HCT116 (cell line): ENCODE data around the gene CKM. TPM values are rescaled to one million over a fixed set of nuclear protein-coding genes. Genes with fewer than 3 reads are reported as not detected.

Source experiments
- ATAC-seq: fragments of 200-7000 bp; cut with Tn5 transposase; 2 replicates; pipeline ENCODE4 v1.9.1; 2020; ENCODE audit warnings: mild to moderate bottlenecking, moderate library complexity
- BruUV-seq: library from RNA; stranded (reverse); fragments of 400-500 nt; replicated peaks from 2 replicates; lab custom pipeline; 2021; lab: Mats Ljungman, UMichigan
- CTCF ChIA-PET: fragments of 300-600 bp; sonication (Branson Sonifier 250); formaldehyde crosslinking; loops from one replicate; lab custom pipeline; 2021; ENCODE audit warnings: antibody characterized with exemption; lab: Charles Lee
- POLR2A ChIA-PET: fragments of 300-600, 350-600 bp; sonication (Branson Sonifier 250); formaldehyde crosslinking; loops from one replicate; lab custom pipeline; 2021; ENCODE audit warnings: antibody characterized with exemption; lab: Charles Lee
- RAD21 ChIA-PET, 2 experiments: fragments of 300-600 bp; sonication (Branson Sonifier 250); formaldehyde crosslinking; loops; one replicate each; lab custom pipeline; 2023; ENCODE audit warnings: low total read pairs in 2 of 2; ENCODE audit not compliant: uncharacterized antibody in 2 of 2, unreplicated experiment in 2 of 2, low non-redundant PET in 1 of 2; lab: Charles Lee
- DNase-seq: peaks from one replicate; pipeline ENCODE4 v3.0.0-alpha.2; 2010; ENCODE audit warnings: low read depth, low spot score
- H2AFZ ChIP-seq: fragments of 200-600 bp; shearing (Covaris generic), sonication (generic); 2 replicates; pipeline ENCODE4 v1.6.1; 2017; ENCODE audit warnings: low read depth, mixed run types, mixed read lengths, antibody characterized with exemption, low read length; ENCODE audit not compliant: poor library complexity, severe bottlenecking
- H3K27ac ChIP-seq: 2 replicates; pipeline ENCODE4 v1.5.1; 2012; ENCODE audit warnings: low read depth, low read length
- H3K27me3 ChIP-seq: fragments of 200-600 bp; sonication (generic); 2 replicates; pipeline ENCODE4 v1.6.1; 2016; ENCODE audit warnings: mixed run types, low read length, mixed read lengths; ENCODE audit not compliant: insufficient read depth
- H3K36me3 ChIP-seq, 2 experiments: fragments of 200-500 bp in 1 of 2; fragments of 200-600 bp in 1 of 2; sonication (Bioruptor generic) in 1 of 2; sonication (generic) in 1 of 2; 2 replicates each; pipeline versions ENCODE4 v1.5.1 to v1.6.1; 2014 to 2016; ENCODE audit warnings: low read length in 2 of 2, inconsistent platforms in 1 of 2, mixed read lengths in 1 of 2, mixed run types in 1 of 2; ENCODE audit not compliant: insufficient read depth in 2 of 2, control insufficient read depth in 1 of 2
- H3K4me1 ChIP-seq, 2 experiments: fragments of 200-600 bp in 1 of 2; sonication (generic) in 1 of 2; 2 replicates each; pipeline versions ENCODE4 v1.5.1 to v1.6.1; 2012 to 2017; ENCODE audit warnings: low read length in 2 of 2, inconsistent platforms in 1 of 2, mild to moderate bottlenecking in 1 of 2, mixed read lengths in 1 of 2, mixed run types in 1 of 2, moderate library complexity in 1 of 2; ENCODE audit not compliant: insufficient read depth in 2 of 2, control insufficient read depth in 1 of 2
- H3K4me2 ChIP-seq: fragments of 200-600 bp; sonication (generic); 2 replicates; pipeline ENCODE4 v1.6.1; 2017; ENCODE audit warnings: mixed run types, low read length, mixed read lengths
- H3K4me3 ChIP-seq, 2 experiments: fragments of 200-600 bp in 1 of 2; sonication (generic) in 1 of 2; replicated peaks in 1 of 2; 2 replicates each; pipeline ENCODE4 v1.5.1; 2011 to 2016; ENCODE audit warnings: low read length in 2 of 2, control low read depth in 1 of 2, low read depth in 1 of 2, mild to moderate bottlenecking in 1 of 2, mixed read lengths in 1 of 2, mixed run types in 1 of 2
- H3K79me2 ChIP-seq: fragments of 200-600 bp; sonication (generic); 2 replicates; pipeline ENCODE4 v1.6.1; 2017; ENCODE audit warnings: mild to moderate bottlenecking, mixed run types, low read length, moderate library complexity, mixed read lengths; ENCODE audit not compliant: insufficient read depth
- H3K9ac ChIP-seq: fragments of 200-600 bp; sonication (generic); 2 replicates; pipeline ENCODE4 v1.6.1; 2016; ENCODE audit warnings: low read length, mixed read lengths
- H3K9me2 ChIP-seq: fragments of 200-600 bp; sonication (generic), shearing (Covaris generic); 2 replicates; pipeline ENCODE4 v1.6.1; 2017; ENCODE audit warnings: mixed run types, mild to moderate bottlenecking, moderate library complexity; ENCODE audit not compliant: insufficient read depth
- H3K9me3 ChIP-seq, 2 experiments: fragments of 200-500 bp in 1 of 2; fragments of 200-600 bp in 1 of 2; sonication (Bioruptor generic) in 1 of 2; sonication (generic) in 1 of 2; 2 replicates each; pipeline ENCODE4 v1.6.1; 2014 to 2017; ENCODE audit warnings: low read length in 2 of 2, mixed read lengths in 2 of 2, inconsistent platforms in 1 of 2, low read depth in 1 of 2, mild to moderate bottlenecking in 1 of 2, mixed run types in 1 of 2, moderate library complexity in 1 of 2; ENCODE audit not compliant: control insufficient read depth in 1 of 2, insufficient read depth in 1 of 2
- H4K20me1 ChIP-seq: fragments of 200-600 bp; sonication (generic), shearing (Covaris generic); 2 replicates; pipeline ENCODE4 v1.6.1; 2017; ENCODE audit warnings: mixed run types, mild to moderate bottlenecking, moderate library complexity; ENCODE audit not compliant: insufficient read depth
- CBX3 ChIP-seq: IDR thresholded peaks from 2 replicates; pipeline ENCODE4 v1.6.1; 2012; ENCODE audit warnings: low read depth
- CEBPB ChIP-seq: IDR thresholded peaks from 2 replicates; pipeline ENCODE4 v1.6.1; 2012; ENCODE audit warnings: low read depth
- CTCF ChIP-seq, 3 experiments: fragments of 200-600 bp in 1 of 3; sonication (generic) in 1 of 3; IDR thresholded peaks in 2 of 3; conservative IDR thresholded peaks in 1 of 3; 2 replicates each; pipeline ENCODE4 v1.5.1; 2012 to 2017; ENCODE audit warnings: low read depth in 2 of 3, low read length in 2 of 3, antibody characterized with exemption in 1 of 3, borderline replicate concordance in 1 of 3, control low read depth in 1 of 3, mild to moderate bottlenecking in 1 of 3, mixed read lengths in 1 of 3, mixed run types in 1 of 3, moderate library complexity in 1 of 3; ENCODE audit not compliant: insufficient read depth in 1 of 3
- ELF1 ChIP-seq: IDR thresholded peaks from 2 replicates; pipeline ENCODE4 v1.6.1; 2012; ENCODE audit warnings: low read depth, borderline replicate concordance
- EZH2 ChIP-seq: fragments of 200-600 bp; sonication (generic); IDR thresholded peaks from 2 replicates; pipeline ENCODE4 v1.6.1; 2017; ENCODE audit warnings: antibody characterized with exemption, mixed run types
- JUND ChIP-seq: IDR thresholded peaks from 2 replicates; pipeline ENCODE4 v1.6.1; 2012
- POLR2A ChIP-seq: IDR thresholded peaks from 2 replicates; pipeline ENCODE4 v1.7.0; 2011; ENCODE audit warnings: borderline replicate concordance; ENCODE audit not compliant: insufficient read depth, insufficient read length; ENCODE audit errors: extremely low read depth
- RAD21 ChIP-seq: IDR thresholded peaks from 2 replicates; pipeline ENCODE4 v1.6.1; 2012; ENCODE audit warnings: low read depth, mild to moderate bottlenecking
- SIN3A ChIP-seq: IDR thresholded peaks from 2 replicates; pipeline ENCODE4 v1.6.1; 2012; ENCODE audit warnings: low read depth
- SP1 ChIP-seq: IDR thresholded peaks from 2 replicates; pipeline ENCODE4 v1.6.1; 2012; ENCODE audit warnings: low read depth
- SRF ChIP-seq: IDR thresholded peaks from 2 replicates; pipeline ENCODE4 v1.6.1; 2012; ENCODE audit warnings: low read depth
- ZNF274 ChIP-seq: fragments of 200-500 bp; sonication (Bioruptor generic); IDR thresholded peaks from 2 replicates; pipeline ENCODE4 v1.6.1; 2014; ENCODE audit warnings: mild to moderate bottlenecking, low read depth, low read length, inconsistent platforms
- intact Hi-C: fragments of 100-400 bp; cut with micrococcal nuclease; formaldehyde crosslinking; loops from 2 replicates; pipeline ENCODE4 v1.10.0; 2022
- total RNA-seq: library from RNA; stranded (reverse); gene quantifications from one replicate; pipeline ENCODE4 v1.2.1, GENCODE V29; 2021; ENCODE audit not compliant: unreplicated experiment
- TF ChIP-seq, protein P1 (sequence below): IDR thresholded peaks from 2 replicates; pipeline ENCODE4 v1.6.1; 2012
- TF ChIP-seq, protein P2 (sequence below): IDR thresholded peaks from 2 replicates; pipeline ENCODE4 v1.6.1; 2011; ENCODE audit warnings: mild to moderate bottlenecking, low read length, moderate library complexity; ENCODE audit not compliant: insufficient replicate concordance; ENCODE audit errors: extremely low read depth

The CKM gene
- total RNA-seq, 1 experiment from 2014 or later: not detected

- intact Hi-C loops: no loop called here
- Histone ChIP-seq H3K4me3 (no peak overlapping the region), H3K9ac (no peak overlapping the region), H3K27ac (no peak overlapping the region), H3K9me2 (no peaks in the 10 kb centered on the region), H3K79me2 (no peaks in the 10 kb centered on the region), H3K27me3 (no peaks in the 10 kb centered on the region), H3K4me1 (no peaks in the 10 kb centered on the region), H3K36me3 (peaks cover 4 to 5% of the 10 kb centered on the region in 2 experiments; a peak in 3 of 4 replicates), H3K9me3 (no peaks in the 10 kb centered on the region), H4K20me1 (no peaks in the 10 kb centered on the region), H2AFZ (no peak overlapping the region), H3K4me2 (no peak overlapping the region)
- no TSS peak for BruUV-seq
- TF ChIP-seq RAD21: no peak
- TF ChIP-seq, protein P1, sequence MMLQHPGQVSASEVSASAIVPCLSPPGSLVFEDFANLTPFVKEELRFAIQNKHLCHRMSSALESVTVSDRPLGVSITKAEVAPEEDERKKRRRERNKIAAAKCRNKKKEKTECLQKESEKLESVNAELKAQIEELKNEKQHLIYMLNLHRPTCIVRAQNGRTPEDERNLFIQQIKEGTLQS: no peak
- TF ChIP-seq, protein P2, sequence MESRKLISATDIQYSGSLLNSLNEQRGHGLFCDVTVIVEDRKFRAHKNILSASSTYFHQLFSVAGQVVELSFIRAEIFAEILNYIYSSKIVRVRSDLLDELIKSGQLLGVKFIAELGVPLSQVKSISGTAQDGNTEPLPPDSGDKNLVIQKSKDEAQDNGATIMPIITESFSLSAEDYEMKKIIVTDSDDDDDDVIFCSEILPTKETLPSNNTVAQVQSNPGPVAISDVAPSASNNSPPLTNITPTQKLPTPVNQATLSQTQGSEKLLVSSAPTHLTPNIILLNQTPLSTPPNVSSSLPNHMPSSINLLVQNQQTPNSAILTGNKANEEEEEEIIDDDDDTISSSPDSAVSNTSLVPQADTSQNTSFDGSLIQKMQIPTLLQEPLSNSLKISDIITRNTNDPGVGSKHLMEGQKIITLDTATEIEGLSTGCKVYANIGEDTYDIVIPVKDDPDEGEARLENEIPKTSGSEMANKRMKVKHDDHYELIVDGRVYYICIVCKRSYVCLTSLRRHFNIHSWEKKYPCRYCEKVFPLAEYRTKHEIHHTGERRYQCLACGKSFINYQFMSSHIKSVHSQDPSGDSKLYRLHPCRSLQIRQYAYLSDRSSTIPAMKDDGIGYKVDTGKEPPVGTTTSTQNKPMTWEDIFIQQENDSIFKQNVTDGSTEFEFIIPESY: no peak
- TF ChIP-seq CBX3: no peak
- ChIA-PET CTCF (no interaction called here), RAD21 (no interaction called here), POLR2A (no interaction called here)
- no peak for DNase-seq
- no peak for ATAC-seq
Measured at GRCh38 chr19:45283443-45284033, 39.1 kb downstream of the CKM start.

GRCh38 chr19:45280471-45280961 lies 42.2 kb downstream of the CKM start:
- no peak overlapping the region for H3K9ac ChIP-seq
- no TSS peak for BruUV-seq
- H3K9me3 ChIP-seq: no peaks in the 10 kb centered on the region
- H3K79me2 ChIP-seq: no peaks in the 10 kb centered on the region
- H3K9me2 ChIP-seq: no peaks in the 10 kb centered on the region
- no peak for ATAC-seq
- H3K4me1 ChIP-seq: no peaks in the 10 kb centered on the region
- H3K36me3 ChIP-seq: peaks cover 0 to 4% of the 10 kb centered on the region in 2 experiments; a peak in 3 of 4 replicates
- no peak for DNase-seq
- ChIA-PET CTCF (no interaction called here), RAD21 (no interaction called here), POLR2A (no interaction called here)
- no peak overlapping the region for H3K4me3 ChIP-seq
- no peak overlapping the region for H2AFZ ChIP-seq
- intact Hi-C loops: no loop called here
- no peak for TF ChIP-seq ELF1
- no peak for TF ChIP-seq POLR2A
- TF ChIP-seq SIN3A: no peak
- TF ChIP-seq CTCF (IDR thresholded peaks at IDR 0.05 in 2 of 3, conservative IDR thresholded peaks at IDR 0.05 in 1 of 3; ENCODE audit: borderline replicate concordance in 1 of 3, insufficient read depth in 1 of 3, low read depth in 2 of 3, low read length in 2 of 3): no peak
- no peak for TF ChIP-seq EZH2
- TF ChIP-seq, protein P1: no peak
- no peak for TF ChIP-seq CBX3
- TF ChIP-seq SP1: no peak
- TF ChIP-seq ZNF274: no peak
- TF ChIP-seq SRF: no peak
- TF ChIP-seq RAD21: no peak
- no peak for TF ChIP-seq CEBPB
- TF ChIP-seq JUND: no peak
- no peak overlapping the region for H3K27ac ChIP-seq
- H3K4me2 ChIP-seq: no peak overlapping the region
- no peaks in the 10 kb centered on the region for H4K20me1 ChIP-seq
- no peaks in the 10 kb centered on the region for H3K27me3 ChIP-seq
